ENCODE data around the gene TMEM123.
"Not testable (repeated sequence)": the region's sequence is repeated elsewhere in the genome, so short reads cannot be mapped to it uniquely, and the experiment has no call there.

Gene TMEM123

DNA sequence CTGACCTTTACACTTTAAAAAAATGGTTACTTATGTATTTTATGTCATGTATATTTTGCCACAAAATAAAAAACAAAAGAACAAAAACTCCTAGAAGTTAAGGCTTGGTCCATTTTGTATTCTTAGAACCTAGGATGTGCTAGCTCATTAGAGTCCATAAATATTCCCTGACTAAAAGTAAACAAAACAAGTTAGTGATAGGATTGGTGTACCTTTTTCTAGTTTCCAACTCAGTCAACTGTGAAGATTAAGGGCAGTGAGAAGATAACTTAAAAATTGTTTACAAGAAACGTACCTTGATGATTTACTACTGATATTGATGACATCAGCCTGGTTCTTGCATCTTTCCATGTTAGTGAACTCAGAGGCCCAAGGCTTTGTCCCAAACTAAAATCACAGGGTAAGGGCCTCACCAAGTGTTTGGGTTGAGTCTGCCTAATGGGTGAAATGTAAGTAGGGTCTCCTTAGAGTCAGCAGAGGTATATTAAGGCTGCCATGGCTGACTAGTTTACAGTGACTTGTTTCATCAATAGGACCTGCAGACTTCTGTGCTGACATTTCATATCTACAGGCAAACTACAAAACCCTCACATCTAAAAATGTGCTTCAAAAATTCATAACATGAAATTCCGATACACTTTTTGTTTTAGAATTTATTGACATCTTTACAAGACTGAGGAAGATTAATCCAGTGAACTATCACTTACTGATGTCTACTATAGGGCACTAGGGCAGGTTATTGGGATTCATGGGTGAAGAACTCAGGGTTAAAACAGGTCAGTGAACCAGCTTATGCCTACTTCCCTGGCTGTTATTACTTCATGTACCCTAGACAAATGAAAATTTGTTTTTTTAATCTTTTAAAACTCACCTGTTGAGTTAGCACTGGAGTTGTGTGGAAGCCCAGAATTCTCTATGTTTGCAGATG lies 4.4 kb downstream of the TMEM123 start:
- DNase-seq: no peak

DNA sequence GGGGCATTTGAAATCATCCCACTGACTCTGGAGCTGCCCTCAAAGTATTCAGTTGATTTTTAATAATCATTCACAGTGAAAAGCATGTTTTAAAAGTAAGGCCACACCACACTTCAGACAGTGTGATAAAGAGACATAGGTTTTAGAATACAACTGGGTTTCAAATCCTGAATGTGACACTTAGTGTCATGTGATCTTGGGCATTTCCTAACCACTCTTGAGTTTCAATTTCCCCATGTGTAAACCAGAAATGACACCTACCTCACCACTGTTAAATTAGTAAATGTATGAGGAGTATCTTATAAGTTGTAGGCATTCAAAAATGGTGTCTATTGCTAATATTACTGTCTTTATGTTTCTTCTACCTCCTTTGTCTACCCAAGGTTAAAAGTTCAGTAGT lies 5.4 kb downstream of the TMEM123 start:
- DNase-seq: no peak

DNA sequence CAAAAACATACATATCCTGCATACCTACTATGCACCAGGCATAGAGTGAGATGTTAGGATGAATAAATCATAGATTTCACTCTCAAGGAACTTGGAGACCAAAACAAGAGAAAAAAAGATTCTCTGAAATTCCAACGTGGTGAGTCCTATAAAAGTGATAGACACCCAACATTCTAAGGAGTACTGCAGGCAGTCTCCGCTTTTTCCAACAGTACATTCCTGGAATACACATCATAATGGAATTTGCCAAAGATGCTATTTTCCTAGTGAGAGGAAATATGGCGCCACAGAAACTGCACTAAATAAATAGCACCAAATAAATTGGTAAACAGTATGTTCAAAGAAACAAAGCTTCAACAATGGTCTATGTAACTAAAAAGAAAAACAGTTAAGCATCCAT lies 6.0 kb downstream of the TMEM123 start:
- DNase-seq: no peak

DNA sequence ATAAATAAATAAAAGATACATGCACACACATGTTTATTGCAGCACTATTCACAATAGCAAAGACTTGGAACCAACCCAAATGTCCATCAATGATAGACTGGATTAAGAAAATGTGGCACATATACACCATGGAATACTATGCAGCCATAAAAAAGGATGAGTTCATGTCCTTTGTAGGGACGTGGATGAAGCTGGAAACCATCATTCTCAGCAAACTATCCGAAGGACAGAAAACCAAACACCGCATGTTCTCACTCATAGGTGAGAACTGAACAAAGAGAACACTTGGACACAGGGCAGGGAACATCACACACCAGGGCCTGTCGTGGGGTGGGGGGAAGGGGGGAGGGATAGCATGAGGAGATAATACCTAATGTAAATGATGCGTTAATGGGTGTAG lies 7.9 kb downstream of the TMEM123 start:
- not testable (repeated sequence) for DNase-seq

DNA sequence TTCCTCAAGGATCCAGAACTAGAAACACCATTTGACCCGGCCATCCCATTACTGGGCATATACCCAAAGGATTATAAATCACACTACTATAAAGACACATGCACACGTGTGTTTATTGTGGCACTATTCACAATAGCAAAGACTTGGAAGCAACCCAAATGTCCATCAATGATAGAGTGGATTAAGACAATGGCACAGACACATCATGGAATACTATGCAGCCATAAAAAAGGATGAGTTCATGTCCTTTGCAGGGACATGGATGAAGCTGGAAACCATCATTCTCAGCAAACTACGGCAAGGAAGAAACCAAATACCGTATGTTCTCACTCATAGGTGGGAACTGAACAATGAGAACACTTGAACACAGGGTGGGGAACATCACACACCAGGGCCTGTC lies 8.4 kb downstream of the TMEM123 start:
- DNase-seq: not testable (repeated sequence)

DNA sequence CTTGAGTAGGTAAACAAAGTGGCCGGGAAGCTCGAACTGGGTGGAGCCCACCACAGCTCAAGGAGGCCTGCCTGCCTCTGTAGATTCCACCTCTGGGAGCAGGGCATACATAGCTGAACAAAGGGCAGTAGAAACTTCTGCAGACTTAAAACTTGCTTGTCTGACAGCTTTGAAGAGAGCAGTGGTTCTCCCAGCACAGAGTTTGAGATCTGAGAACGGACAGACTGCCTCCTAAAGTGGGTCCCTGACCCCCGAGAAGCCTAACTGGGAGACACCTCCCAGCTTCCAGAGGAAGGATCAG lies 13.6 kb downstream of the TMEM123 start:
- not testable (repeated sequence) for DNase-seq

DNA sequence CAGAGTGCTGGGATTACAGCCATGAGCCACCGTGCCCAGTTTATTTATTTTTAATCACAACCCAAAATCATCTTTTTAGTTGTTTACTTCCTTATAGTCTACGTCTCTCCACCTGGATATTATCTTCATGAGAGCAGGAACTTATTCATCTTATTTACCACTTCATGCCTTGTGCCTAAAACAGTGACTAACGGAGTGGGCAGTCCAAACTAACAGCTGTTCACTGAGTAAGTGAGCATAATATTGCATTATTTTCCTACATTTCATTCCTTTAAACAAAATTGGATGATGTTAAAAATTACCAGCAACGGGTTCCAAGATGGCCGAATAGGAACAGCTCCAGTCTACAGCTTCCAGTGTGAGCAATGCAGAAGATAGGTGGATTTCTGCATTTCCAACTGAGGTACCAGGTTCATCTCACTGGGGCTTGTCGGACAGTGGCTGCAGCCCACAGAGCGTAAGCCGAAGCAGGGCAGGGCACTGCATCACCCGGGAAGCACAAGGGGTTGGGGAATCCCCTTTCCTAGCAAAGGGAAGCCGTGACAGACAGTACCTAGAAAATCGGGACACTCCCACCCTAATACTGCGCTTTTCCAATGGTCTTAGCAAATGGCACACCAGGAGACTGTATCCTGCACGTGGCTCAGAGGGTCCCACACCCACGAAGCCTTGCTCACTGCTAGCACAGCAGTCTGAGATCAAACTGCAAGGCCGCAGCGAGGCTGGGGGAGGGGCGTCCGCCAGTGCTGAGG lies 14.1 kb downstream of the TMEM123 start:
- no peak for DNase-seq

DNA sequence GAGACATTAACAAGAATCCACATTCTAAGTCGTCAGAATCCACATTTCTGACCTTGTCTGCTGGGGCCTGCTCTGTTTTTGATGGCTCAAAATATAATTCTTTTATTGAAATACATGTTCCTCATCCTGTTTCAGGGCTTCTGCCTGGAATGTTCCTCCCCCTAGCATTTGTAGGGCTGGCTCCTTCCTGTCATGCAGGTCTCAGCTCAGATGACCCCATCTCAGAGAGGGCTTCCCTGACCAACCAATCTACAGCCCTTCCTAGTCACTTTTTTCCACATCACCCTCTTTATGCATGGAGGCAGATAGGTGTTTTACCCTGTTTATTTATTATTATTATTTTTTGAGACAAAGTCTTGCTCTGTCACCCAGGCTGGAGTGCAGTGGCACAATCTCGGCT lies 14.8 kb downstream of the TMEM123 start:
- no peak for DNase-seq

DNA sequence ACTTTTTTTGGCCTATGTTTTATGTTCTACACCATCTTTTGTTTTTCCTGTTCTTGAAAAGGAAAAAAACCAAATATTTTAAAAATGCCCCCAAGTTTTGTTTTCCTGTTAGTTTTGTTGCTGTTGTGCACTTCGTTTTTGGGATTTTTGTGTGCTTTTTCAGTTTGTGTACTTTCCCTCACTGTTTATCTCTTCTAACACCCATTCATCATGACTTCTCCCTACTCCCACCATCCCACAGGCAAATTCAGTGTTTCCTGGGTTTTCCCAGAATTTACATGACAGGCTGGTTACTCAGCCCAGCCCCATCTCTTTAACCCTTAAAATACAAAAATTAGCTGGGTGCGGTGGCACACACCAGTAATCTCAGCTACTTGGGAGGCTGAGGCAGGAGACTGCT lies 15.6 kb downstream of the TMEM123 start:
- no peak for DNase-seq

DNA sequence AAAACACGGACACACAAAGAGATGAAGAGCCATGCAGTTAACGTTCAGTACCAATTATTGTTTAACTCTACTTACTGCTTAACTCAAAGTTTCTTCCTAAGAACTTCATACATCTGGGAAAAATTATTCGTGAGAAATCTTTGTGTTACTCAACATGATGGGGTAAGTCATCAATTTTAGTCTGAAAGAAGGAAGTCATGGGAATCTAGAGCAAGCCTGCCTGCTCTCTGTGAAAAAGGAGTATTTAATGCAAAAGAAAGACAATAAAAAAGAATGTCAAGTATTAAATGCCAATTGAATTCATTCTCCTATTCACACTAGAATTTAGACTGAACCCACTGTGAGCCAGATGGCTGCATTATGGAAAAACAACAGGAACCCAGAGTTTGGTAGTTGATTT lies 16.0 kb downstream of the TMEM123 start:
- DNase-seq: no peak

DNA sequence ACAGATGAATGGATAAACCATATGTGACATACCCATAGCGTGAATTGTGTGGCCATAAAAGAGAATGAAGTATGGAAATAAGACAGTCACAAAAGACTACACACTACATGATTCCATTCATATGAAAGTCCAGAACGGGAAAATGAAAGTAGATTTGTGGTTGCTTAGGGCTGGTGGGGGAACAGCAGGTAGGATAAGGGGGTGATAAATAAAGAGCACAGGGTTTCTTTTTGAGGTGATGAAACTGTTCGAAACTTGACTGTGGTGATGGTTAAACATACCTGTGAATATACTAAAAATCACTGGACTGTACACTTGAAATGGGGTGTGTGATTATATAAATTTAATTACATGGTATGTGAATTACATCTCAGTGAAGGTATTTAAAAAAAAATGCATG lies 16.9 kb downstream of the TMEM123 start:
- DNase-seq: no peak

DNA sequence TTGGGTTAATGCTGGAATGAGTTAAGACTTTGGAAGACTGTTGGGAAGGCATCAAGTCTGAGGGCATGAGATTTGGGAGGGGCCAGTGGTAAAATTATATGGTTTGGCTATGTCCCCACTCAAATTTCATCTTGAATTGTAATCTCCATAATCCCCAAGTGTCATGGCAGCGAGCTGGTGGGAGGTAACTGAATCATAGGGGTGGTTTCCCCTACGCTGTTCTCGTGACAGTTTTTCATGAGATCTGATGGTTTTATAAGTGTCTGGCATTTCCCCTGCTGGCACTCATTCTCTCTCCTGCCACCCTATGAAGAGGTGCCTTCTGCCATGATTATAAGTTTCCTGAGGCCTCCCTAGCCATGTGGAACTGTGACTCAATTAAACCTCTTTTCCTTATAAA lies 19.0 kb downstream of the TMEM123 start:
- DNase-seq: not testable (repeated sequence)

DNA sequence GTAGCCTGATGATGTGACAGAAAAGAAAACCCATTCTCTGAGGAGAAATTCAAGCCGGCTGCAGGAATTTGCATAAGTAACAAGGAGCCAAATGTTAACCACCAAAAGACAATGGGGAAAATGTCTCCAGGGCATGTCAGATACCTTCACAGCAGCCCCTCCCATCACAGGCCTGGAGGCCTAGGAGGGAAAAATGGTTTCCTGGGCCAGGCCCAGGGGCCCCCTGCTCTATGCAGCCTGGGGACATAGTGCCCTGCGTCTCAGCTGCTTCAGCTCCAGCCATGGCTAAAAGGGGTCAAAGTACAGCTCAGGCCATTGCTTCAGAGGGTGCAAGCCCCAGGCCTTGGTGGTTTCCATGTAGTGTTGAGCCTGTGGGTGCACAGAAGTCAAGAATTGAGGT lies 20.0 kb downstream of the TMEM123 start:
- not testable (repeated sequence) for DNase-seq

DNA sequence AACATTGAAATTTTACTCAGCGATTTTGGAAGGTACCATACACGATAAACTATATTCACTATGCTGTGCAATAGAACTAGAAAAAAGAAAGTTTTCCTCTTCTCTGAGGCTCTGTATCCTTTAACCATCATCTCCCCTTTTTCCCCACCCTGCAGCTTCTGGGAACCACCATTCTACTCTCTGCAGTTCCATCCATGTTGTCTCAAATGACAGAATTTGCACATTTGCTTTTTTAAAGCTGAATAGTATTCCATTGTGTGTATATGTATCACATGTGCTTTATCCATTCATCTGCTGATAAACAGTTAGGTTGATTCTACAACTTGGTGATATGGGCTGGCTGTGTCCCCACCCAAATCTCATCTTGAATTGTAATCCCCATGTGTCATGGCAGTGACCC lies 21.2 kb downstream of the TMEM123 start:
- no peak for DNase-seq

DNA sequence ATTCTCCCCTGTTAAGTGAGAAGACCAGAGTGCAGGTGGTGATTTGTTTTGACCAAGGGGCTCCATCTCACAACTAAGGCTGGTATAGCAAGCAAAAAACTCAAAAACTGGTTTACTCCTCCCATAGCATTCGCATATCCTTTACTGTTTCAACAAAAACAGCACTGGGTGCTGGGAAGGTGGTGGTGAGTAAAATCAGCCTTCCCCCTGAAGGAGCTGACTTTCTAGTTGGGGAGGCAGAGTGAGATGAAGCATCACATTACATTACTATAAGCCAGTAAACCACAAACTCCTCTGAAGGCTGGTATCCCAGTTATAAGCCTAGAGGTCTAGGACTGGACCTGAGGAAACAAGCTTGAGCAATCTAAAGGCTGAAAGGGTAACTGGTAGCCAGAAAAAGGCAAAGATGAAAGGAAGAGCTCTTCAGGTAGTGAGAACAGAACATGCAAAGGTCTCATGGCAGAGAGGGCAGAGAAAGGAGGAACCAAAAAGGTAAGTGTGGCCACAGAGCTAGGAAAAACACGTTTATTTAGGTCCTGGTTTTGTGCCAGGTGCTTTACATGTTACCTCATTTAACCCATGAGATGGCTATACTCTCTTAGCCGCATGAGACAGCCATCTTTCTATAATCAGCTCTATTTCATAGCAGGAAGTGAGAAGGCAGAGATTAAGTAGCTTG lies 22.3 kb downstream of the TMEM123 start:
- no peak for DNase-seq

DNA sequence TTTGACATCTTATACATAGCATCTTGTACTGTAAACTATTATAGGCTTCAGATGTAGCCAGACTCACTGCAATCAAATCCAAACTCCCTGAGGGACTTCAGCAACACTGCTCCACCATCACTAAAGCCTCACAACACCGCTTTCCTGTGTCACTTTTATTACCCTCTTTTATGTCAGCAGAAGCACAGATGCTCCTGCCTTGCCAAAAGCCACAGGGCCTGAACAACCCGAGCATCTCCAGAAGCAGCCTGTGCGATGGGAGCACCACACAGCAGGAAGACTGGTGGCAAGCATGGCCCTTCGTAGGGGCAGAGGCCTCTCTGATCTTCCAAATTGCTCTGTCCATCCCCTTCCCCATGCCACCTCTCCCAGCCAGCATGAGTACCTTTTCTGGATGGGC lies 22.9 kb downstream of the TMEM123 start:
- DNase-seq: no peak

DNA sequence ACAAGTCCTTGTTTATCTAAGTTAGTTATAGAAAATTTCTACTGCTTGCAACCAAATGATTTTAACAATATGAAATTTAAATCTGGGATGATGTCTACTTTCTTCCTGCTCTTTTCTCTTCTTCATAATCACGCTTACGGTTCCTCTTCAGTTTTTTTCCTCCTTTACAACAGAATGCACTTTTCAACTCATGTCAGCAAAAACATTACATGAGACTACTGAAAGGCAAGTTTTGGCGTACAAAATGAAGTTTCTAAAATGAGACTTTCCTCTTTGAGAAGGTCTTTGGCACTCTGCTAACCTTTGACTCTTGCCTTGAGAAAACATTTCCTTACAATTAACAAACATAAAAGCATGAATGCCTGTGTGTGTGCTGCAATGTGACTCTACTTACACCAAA lies 23.3 kb downstream of the TMEM123 start:
- DNase-seq: no peak

DNA sequence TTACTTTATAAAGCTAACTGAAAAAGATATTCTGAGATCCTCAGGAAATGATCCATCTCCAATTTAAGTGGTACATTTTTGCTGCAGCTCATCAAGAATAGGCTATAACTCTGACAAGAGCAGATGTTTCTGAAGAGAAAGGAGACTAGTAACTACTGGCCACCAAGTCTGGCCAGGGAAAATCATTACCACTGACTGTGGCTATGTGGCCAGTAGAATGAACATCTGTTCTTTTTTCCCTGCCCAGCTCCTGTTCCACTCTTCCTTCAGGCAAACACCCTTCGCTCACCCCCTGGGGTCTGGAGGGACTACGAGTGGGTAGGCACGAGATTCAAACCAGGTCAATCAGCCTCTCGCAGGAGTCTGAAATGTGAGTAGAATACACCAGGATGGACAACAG lies 23.9 kb downstream of the TMEM123 start:
- no peak for DNase-seq

DNA sequence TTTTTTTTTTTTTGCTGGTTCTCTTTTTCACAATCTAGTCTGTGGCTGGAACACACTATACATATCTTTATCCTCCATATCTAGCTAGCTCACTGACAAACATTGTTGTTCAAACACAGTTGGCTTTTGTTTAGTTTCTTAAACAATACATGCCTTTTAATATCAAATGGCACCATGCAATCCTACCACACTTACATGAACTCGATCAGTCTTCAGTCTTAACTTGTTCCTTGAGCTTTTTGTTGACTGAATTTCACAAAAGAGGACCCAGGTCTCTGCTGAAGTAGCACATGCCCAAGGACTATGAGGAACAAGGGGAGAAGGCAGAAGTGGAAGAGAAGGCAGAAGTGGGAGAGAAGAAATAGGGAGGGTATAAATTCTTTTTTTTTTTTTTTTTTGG lies 25.5 kb downstream of the TMEM123 start:
- no peak for DNase-seq

DNA sequence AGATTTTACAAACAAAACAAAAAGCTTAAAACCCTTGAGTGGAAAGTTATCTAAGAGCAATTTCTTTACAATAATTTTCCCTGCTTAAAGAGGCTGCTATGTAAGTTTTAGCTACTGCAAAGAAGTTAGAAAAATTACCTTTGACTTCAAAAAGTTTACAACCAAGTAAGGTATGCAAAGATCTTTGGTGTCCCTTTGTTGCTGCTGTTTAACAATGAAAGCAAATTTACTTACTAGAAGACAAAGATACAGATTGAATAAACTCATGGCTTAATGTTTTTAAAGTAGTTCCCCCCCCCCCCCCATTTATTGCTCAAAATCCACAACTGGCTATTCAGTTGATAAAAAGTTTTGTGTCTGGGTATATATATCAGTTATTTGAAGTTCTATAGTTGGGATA lies 26.0 kb downstream of the TMEM123 start:
- DNase-seq: no peak

DNA sequence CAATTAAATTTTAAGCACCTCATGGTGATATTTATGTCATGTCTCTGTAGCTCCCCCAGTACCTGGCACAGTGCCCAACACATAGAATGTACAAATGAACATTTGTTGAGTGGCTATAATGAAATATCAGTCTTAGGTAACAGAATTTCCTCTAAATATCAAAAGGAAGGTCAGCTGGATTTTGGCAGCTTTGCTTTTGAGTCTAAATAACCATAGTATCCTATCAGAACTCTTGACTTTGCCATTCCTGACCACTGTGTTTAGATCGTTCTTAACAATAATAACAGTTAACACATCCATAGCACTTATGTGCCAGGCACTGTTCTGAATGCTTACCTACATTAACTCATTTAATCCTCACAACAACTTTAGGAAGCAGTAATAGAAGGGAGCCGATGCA lies 26.6 kb downstream of the TMEM123 start:
- DNase-seq: no peak

DNA sequence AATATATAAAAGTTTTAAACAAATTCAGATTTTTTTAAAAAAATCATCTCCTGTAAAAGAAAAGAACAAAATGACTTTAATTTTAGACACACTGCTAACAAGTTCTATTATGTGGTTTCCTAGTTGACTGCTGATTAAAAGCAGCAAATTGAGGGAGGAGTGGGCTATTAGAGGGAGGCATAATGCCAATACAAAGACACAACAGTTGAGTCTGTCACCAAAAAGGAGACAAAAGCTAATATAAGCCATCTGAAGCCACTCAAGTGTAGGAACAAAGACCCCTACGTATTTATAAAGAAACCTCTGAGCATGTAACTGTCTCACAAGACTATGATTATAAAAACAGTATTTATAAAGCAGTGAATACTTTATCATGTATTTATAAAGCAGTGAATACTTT lies 28.6 kb downstream of the TMEM123 start:
- no peak for DNase-seq

DNA sequence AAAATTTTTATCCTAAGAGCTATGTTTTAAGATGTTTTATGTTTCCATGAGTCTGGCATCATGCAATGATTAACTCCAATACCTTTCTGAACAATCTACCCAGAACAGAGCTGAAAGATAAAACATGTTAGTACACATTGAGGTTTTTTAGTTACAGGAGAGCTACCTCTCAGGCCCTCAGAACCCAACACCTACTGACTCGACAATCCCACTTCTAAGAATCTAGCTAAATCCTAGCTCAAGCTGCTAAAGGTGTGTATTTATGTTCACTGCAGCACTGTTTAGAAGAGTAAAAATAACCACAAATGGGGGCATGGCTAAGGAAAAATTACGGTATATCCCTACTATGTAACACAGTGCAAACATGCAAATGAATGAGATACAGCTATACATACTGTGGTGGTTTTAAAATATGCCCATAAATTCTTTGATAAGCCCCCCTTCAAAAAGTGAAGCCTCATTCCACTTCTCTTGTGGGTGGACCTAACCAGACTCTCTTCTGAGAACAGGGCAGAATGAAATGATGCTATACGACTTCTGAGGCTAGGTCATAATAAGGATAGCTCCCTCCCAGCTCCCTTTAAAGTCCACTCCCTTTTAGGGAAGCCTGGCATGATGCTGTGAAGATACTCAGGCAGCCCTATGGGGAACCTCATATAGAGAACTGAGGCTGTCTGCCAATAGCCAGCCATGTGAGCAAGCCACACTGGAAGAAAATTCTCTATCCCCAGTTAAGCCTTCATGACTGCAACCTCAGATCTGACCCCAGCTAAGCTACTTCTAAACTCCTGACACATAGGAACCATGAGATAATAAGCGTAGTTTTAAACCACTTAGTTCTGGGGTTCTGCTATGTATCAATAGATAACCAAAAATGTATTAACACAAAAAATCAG lies 29.5 kb downstream of the TMEM123 start:
- DNase-seq: no peak

Measured in T1000 (cell line).